Lung microvascular endothelial cell (primary cell): ENCODE data around the gene SMPD2. TPM values are rescaled to one million over a fixed set of nuclear protein-coding genes. Genes with fewer than 3 reads are reported as not detected.
"Not testable (repeated sequence)": the region's sequence is repeated elsewhere in the genome, so short reads cannot be mapped to it uniquely, and the experiment has no call there.

Source experiments
- DNase-seq, 2 donors: peaks; one replicate each; pipeline versions ENCODE4 v3.0.0 to v3.0.0-alpha.2; 2010; ENCODE audit warnings: low read depth in 2 of 2
- total RNA-seq: library from RNA; depleted of rRNA; stranded (reverse); fragments of >200 nt; gene quantifications from 2 replicates; pipeline ENCODE4 v1.2.1, GENCODE V29; 2014

SMPD2 gene
- total RNA-seq, 1 donor from 2014 or later, result 7.3 TPM

DNA sequence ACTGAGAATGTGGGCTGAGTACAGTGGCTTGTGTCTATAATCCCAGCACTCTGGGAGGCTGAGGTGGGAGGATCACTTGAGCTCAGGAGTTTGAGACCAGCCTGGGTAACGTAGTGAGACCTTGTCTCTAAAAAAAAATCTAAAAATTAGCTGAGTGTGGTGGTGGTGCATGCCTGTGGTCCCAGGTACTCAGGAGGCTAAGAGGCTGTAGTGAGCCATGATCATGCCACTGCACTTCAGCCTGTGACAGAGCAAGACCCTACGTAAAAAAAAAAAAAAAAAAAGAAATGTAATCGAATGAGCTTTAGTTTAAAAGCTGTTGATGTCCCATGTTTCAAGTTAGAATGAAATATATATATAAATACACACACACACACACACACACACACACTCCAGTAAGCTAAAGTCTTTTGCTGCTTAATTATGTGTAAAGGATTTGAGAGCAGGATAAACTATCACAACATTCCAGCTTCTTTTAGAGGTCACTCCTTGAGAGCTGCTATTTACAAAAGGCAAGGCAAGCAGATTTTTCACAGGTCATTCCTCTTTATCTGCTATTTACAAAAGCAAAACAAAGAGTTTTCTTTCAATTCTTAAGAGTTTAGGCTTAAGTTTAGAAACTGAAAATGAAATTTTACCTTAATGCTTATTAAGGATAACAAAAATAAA is 19.8 kb downstream of the SMPD2 start:
- no peak for DNase-seq

DNA sequence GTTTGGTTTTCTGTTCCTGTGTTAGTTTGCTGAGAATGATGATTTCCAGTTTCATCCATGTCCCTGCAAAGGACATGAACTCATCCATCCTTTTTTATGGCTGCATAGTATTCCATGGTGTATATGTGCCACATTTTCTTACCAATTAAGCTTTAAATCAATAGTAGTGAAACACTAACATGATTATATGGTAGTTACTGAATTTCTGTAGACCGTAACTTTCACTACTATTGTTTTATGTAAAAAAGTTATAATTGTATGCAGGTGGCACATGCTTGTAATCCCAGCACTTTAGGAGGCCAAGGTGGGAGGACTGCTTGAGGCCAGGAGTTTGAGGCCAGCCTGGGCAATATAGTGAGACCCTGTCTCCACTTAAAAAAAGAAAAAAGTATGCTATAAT is 20.7 kb downstream of the SMPD2 start:
- DNase-seq, result not testable (repeated sequence)

DNA sequence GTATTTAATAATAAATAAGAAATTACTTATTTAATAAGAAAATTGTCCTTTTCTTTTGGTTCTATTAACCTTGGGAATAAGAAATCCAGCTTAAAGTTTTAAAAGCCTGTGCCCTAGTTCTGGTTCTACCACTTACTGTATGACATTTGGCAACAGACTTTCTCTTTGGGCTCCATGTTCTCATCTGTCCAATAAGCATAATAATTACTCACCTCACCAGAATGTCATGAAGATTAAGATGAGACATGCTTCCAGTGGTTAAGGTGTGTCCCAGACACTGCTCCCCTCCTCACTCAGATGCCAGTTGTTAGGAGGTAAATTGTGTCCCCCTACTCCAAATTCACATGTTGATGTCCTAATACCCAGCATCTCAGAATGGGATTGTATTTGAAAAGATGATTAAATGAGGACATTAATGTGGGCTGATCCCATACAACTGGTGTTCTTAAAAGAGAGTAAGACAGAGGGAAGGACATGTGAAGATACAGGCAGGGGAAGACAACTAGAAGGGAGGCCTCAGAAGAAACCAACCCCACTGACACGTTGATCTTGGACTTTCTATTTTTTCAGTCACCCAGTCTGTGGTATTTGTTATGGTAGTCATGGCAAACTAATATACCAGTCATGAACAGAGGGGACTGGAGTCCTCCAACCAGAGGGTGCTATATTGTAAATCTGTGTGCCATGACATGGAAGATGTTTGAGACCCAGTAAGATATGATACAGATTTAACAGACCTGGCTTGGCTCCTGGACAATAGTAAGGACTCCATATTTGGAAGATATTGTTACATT is 21.4 kb downstream of the SMPD2 start:
- no peak for DNase-seq

DNA sequence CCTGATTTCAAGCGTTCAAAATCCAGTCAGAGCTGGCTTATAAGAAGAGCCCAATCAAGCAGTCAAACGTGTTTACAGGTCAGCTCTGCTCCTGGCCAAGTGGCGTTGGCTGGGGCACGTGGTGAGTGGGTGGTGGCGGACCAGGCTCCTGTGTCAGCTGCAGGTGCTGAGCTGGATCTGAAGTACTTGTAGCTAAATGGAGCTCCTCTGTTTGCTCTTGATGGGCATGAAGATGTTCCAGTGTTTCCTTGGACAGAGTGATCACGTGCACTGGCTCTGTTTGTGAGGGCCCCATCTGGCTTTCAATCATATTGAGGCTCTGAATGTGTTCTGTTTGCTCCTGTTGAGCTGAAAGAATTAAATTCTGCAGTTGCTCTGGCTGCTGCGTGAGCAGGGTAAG is 25.2 kb downstream of the SMPD2 start:
- DNase-seq, result no peak

DNA sequence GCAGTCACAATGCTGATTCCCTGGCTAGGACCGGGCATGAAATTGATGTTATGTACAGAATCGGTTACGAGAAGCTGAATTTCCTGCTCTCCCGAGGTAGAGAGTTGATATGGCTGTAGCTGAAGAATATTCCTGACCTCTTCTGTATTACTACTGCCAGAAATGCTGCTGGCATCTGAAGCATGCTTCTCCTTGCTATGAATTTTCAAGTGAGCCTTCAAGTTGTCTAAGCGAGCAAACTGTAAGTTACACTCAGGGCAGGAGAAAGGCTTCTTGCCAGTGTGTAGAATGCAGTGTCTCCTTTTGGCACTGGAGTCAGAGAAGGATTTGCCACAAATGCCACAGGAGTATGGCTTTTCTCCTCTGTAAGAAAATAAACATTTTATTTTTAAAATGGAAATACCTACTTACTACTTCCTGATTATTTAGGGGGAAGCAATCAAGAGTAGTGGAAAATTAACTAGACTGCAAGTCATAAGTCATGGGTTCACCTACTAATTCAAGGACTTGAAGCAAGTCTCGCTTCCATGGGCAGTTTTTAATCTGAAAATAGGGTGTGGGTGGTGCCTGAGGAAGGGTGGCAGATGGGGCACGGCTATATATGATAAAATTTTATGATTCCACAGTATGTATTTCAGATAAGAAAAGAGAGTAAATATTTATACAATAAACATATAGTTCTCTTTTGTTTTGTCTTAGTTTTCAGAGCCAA is 25.8 kb downstream of the SMPD2 start:
- DNase-seq, result no peak

DNA sequence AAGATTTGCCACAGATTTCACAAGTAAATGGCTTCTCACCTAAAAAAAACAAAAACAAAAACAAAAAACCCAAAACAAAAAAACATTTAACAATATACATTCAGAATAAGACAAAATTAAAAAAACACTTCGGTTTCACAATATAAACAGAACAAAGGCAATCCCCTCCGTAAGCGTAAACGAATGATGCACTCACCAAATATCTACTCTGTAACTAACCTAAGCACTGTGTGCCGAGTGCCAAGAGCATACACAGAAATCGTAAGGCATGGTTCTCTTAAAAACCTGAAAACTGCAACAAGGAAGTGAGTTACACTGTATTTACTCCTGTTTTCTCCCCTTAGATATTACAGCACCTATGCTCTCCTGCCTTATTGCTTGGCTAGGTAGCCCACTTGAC is 27.2 kb downstream of the SMPD2 start:
- no peak for DNase-seq

DNA sequence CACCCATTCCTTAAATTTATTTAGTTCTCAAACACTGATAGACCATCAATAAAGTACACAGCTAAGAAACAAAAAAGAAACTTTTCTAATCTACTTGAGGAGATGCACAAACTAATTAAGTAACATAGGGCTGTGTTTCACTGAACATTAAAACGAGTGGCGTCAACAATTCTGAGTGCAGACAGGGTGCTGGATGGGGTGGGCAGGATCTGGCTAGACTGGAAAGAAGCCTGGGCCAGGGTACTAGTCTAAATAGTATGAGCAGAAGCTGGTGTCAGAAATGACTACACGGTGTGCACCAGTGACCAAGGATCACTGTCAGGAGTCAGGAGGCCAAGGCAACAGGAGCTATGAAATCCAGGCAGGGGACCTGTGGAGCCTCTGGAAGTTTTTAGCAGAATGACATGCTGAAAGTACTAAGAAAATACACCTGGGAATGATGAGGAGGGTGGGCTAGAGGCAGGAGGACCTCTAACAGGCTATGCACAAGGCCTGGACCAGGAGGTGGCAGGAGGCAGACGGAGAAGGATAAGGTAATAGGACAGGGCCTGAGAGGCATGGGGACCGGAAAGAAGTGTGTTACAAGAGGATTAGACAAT is 29.2 kb downstream of the SMPD2 start:
- no peak for DNase-seq

DNA sequence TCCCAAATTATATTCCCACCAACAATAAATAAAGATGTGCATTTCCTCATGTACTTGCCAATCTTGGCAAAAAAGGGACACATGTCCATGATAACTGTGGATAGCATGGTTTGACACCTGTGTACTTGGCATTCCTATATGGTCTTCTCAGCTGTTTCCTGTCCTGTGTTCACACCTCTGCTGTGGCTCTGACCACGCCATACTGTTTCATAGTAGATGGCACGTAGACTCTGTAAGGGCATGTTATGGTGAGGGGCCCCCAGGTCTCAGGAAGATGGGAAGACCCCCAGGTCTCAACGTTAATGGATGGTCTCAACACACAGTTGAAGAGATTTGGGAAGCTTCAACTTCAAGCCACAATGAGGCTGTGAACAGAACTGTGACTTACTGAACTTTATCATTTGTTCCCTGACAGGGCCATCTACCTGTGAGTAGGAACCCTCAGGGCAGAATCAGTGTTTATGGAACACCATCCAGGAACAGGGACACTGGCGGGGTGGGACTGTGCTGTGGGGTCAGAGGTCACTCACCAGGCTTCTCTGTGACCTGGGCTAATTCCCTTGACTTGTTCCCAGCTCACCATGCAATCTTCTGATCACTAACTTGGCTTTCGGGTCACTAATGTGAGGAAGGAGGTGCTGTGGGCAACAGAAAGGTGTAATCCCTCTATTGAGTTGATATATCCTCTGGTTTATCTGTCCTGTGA is 30.7 kb downstream of the SMPD2 start:
- DNase-seq, result no peak

DNA sequence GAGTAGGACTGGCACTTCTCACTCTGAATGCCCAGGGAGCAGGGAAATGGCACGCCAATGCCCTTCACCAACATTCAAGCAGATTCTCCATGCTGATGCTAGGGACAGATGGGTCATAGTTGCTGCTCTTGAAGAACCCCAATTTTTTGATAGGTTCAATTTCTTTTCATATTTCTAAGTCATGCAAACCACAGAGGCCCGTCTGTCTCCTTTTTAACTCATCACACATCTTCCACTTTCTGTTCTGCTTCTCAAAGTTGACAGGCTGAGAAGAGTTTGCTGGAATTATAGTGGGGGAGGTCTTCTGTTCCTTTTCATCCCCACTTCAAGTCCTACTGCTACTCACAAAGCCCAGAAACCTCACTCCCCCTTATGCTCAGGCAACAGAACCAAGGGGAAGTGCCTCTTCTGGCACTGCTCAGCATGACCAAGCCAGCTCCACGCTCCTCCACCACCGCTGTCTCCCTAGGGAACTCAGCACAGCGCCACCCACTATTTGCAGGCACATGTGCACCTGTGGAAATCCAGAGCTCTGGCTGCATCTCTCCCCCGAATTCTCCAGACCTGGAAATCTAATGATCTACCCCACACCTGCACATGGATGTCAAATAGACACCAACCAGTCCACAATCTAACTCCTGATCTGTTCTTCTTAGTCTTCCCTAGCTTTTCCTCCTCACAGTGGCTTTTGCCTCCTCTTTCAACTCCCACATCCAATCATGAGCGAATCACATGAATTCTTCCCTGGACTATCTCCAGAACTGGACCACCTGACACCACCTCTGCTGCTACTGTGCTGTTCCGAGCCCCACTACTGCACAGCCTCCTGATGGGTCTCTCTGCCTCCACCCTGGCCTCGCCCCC is 31.8 kb downstream of the SMPD2 start:
- no peak for DNase-seq

DNA sequence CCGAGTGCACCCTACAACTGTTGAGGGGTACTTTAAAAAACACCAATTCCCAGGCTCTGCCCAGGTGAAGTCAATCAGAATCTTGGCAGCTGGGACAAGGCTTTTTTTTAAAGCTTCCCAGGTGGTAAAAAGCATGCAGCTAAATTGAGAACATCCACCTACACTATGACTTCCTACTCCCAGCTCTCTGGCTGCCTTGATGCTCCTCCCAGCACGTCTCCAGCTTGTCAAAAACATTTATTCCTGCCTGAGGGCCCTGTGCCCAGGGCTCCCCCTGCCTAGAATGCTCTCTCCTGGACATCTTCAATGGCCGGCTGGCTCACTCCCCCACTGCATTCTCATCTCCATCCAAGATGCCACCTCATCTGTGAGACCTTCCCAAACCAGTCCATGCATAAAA is 32.6 kb downstream of the SMPD2 start:
- DNase-seq, result no peak

DNA sequence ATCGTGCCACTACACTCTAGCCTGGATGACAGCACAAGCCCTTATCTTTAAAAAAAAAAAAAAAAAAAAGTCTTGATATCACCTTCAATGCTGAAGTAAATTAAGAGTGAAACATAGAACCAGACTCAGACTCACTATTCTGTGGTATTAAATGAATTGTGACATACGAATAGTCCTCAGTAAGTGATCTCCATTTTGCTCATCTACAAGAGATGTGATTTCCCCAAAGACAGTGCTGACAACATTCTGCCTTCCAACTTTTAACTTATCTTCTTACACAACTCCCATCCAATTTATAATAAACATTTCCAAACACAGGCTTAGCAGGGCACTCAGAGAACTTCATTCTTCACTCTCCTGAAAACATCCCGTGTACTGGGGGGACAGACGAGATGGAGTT is 34.5 kb downstream of the SMPD2 start:
- DNase-seq, result no peak

DNA sequence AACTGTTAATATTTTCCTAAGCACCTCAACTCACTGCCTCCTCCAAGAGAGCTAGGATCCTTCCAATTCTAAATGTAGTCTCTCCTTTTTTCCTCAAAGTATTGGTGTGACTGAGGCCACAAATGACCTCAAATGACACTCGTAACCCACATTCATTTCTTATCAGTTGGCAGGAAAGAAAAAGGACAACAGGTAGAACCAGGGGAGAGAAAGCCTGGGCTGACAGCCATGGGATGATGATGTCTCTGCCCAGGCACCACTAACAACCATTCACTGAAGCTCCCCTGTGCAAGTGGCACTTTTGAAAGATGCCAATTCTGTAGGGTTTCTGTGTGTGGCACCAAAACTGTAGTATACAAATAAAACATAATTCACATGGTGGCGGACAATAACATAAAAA is 35.1 kb downstream of the SMPD2 start:
- no peak for DNase-seq

DNA sequence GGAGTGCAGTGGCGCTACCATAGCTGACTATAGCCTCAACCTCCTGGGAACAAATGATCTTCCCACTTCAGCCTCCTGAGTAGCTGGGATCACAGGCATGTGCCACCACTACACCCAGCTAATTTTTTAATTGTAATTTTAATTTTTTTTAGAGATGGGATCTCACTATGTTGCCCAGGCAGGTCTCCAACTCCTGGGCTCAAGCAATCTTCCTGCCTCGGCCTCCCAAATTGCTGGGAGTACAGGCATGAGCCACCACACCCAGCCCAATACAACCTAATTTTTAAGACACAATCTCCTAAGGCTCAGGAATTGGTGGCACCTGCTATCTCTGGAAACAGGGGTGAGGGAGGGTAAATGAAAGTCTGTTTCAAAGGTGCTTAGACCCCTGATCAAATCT is 36.7 kb downstream of the SMPD2 start:
- DNase-seq, result no peak

DNA sequence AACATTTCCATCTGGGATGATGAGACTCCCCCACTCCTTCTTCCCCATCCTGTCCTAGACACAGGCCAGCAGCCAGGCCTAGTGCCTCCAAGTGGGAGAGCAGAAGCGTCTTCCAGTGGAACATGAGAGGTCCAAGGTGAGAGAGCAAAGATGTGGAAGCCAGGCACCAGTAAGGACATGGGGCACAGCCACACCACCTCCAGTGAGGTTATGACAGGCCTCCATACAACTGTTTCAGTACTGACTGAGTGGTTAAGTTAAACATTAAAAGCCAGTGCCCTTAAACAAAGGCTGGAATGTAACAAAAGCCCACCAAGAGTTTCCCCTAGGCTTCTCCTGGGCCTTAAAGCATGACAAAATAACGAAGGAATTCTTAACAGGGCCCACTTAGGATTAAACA is 37.2 kb downstream of the SMPD2 start:
- DNase-seq, result no peak

DNA sequence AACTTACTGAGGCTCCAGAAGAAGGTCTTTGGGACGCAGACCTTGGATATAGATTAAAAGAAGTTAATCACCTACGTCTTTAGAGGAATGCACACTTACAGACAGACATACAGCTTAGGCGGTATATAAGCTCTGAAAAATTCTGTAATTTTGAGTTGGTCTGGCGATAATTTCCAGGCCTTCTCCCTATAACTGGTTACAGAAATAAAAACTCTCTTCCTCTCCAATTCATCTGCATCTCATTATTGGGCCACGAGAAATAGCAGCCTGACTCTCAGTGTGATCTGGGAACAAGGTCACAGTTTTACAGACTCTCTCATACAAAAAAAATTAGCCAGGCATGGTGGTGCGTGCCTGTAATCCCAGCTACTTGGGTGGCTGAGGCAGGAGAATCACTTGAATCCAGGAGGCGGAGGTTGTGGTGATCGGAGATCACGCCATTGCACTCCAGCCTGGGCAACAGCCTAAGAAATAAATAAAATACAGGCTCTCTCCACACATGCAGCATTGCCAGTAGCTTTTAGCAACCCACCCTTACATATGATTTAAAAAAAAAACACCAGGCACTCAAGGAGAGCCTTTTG is 37.8 kb downstream of the SMPD2 start:
- DNase-seq, result no peak

DNA sequence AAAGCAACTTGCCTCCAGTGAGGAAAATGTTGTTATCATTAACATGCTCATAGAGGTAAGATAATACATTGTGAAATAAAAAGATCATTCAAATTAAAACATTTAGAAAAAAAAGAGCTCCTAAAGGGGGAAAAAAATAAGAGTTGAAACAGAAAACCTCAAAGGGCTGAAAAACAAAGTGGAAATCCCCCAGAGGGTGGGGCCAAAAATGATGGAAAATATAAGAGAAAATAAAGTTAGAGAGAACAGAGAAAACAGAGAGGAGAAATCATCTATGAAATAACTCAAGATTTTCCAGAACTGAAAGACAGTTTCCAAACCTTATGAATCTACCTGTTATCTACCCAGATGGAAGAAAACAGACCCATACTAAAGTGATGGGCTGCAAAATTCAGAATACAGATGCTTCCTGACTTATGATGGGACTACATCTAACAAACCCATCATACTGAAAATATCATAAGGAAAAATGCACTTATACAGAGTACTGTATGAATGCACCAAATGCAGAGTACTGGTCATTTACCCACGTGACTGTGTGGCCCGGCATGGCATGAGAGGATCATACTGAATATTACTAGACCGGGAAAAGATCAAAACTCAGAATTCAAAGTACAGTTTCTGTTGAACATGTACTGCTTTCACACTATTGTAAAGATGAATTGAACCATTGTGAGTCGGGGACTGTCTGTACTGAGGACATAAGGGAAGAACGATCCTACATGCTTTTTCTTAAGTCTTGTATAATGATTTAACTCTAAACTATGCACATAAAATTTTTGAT is 38.5 kb downstream of the SMPD2 start:
- DNase-seq, result no peak

DNA sequence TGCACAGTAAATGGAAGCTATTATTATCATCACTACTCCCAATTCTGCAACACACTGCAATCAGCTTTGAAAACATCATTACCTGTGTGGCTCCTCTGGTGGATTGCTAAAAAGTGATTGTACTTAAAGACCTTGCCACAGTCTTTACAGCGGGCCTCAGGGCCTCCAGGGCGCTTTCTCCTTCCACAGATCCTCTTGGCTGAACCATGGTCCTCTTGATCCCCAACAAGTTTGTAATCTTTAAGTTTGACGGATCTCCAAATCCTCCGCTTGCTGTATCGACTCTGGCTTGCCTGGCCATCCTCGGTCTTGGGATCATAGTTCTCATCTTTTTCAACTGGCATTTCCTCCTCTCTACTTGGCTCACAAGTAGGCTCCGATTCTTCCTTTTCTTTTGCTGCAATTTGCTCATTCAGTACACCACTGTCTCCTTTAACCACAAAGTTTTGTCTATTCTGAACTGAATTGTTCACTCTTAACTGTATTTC is 40.5 kb downstream of the SMPD2 start:
- DNase-seq, result no peak

DNA sequence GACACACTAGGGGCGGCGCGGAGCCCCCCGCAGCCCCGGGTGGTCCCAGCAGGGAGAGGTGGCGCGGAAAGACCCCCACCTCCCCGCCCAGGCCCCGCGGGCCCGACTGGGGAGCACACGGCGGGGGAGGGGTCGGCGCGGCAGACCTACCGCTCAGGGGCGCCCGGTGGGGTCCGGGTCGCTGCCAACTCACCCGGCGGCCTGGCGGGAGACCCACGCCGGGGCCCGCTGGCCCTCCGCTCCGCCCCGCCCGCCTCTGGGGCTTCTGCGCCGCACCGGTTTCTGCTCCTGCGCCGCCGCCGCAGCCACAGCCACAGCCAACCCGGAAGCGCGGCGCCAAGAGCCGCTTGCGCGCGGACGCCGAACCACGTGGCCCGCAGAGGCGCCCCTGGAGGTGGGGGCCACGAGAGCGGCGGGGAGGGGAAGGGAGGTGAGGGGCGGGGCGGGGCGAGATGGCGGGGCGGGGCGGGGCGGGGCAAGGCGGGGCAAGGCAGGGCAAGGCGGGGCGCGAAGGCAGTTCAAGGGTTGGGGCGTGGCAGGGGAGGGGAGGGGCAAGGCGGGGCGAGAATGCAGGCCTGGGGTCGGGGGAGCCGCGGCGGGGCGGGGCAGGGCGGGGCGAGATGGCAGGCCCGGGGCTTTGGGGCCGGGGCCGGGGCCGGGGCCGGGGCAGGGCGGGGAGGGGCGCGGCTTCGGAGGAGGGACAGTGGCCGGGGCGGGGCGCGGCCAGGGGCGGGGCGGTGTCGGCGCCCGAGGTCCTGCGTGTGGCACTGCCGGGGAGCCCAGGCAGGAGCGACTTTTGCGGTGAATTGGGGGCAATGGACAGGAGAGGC is 42.6 kb downstream of the SMPD2 start, which contains the start of gene ZBTB24:
TSS of gene ZBTB24 (minus strand) at position 315 of the 830 bp plus-strand sequence. CDS start 1,193 bp downstream, outside the sequence.
- DNase-seq, result peak; percentile 90
